OCI-LY3 (cell line): ENCODE data around the gene ZDHHC16.
"Not testable (repeated sequence)": the region's sequence is repeated elsewhere in the genome, so short reads cannot be mapped to it uniquely, and the experiment has no call there.

Experiments used
- H2AFZ ChIP-seq: fragments of 200-600, 300-600 bp; shearing (Covaris generic); 2 replicates; pipeline ENCODE4 v1.6.0; 2014; ENCODE audit warnings: antibody characterized with exemption, low read depth, low read length
- H3K27ac ChIP-seq: fragments of 200-600, 300-600 bp; sonication (generic); 2 replicates; pipeline ENCODE4 v1.5.1; 2014; ENCODE audit warnings: mild to moderate bottlenecking, low read length, moderate library complexity, mixed read lengths
- H3K27me3 ChIP-seq: fragments of 200-600, 300-600 bp; sonication (generic); 2 replicates; pipeline ENCODE4 v1.6.1; 2014; ENCODE audit warnings: low read depth, low read length, mixed read lengths
- H3K36me3 ChIP-seq: fragments of 200-600, 300-600 bp; sonication (generic); replicated peaks from 2 replicates; pipeline ENCODE3; 2014; ENCODE audit warnings: low read depth, low read length, mixed read lengths
- H3K4me1 ChIP-seq: fragments of 300-600, 200-600 bp; sonication (generic); 2 replicates; pipeline ENCODE4 v1.6.1; 2014; ENCODE audit warnings: low read length, mixed read lengths
- H3K4me2 ChIP-seq: fragments of 200-600, 300-600 bp; sonication (generic); 2 replicates; pipeline ENCODE4 v1.6.1; 2014; ENCODE audit warnings: low read length, mixed read lengths
- H3K4me3 ChIP-seq: fragments of 300-600, 200-600 bp; sonication (generic); 2 replicates; pipeline ENCODE4 v1.5.1; 2014; ENCODE audit warnings: antibody characterized with exemption, mild to moderate bottlenecking, low read length, moderate library complexity
- H3K79me2 ChIP-seq: fragments of 300-600, 200-600 bp; shearing (Covaris generic); 2 replicates; pipeline ENCODE4 v1.6.1; 2014; ENCODE audit warnings: mild to moderate bottlenecking, low read length, mixed read lengths
- H3K9ac ChIP-seq: fragments of 300-600, 200-600 bp; shearing (Covaris generic); 2 replicates; pipeline ENCODE4 v1.6.0; 2014; ENCODE audit warnings: mild to moderate bottlenecking, low read length, moderate library complexity
- H3K9me3 ChIP-seq: fragments of 200-600, 300-600 bp; shearing (Covaris generic); 2 replicates; pipeline ENCODE4 v1.6.1; 2014; ENCODE audit warnings: low read length, mixed read lengths; ENCODE audit not compliant: insufficient read depth
- H4K20me1 ChIP-seq: fragments of 200-600, 300-600 bp; sonication (generic); 2 replicates; pipeline ENCODE4 v1.6.1; 2016; ENCODE audit warnings: low read length, mixed read lengths; ENCODE audit not compliant: insufficient read depth
- CTCF ChIP-seq: fragments of 200-600, 300-600 bp; sonication (generic); IDR thresholded peaks from 2 replicates; pipeline ENCODE4 v1.5.1; 2014; ENCODE audit warnings: antibody characterized with exemption, low read length, low read depth
- EZH2phosphoT487 ChIP-seq: fragments of 200-600 bp; shearing (Covaris generic); IDR thresholded peaks from 2 replicates; pipeline ENCODE4 v1.6.1; 2018; ENCODE audit warnings: antibody characterized with exemption, mixed run types, low read depth

ZDHHC16 gene

GRCh38 chr10:97401455-97401919, 44.5 kb upstream of the ZDHHC16 start:
- H3K4me3 ChIP-seq = peak overlapping the region; percentile 93
- peak overlapping the region; percentile 92 for H2AFZ ChIP-seq
- no peak overlapping the region for H3K27ac ChIP-seq
- H3K36me3 ChIP-seq = no peaks in the 10 kb centered on the region
- no peaks in the 10 kb centered on the region for H4K20me1 ChIP-seq
- H3K4me2 ChIP-seq = peak overlapping the region; percentile 59
- peaks cover 3% of the 10 kb centered on the region; the same call in 1 of the 2 replicates for H3K4me1 ChIP-seq
- no peaks in the 10 kb centered on the region for H3K27me3 ChIP-seq
- peaks cover 18% of the 10 kb centered on the region for H3K79me2 ChIP-seq
- H3K9me3 ChIP-seq = no peaks in the 10 kb centered on the region
- no peak for TF ChIP-seq CTCF
- no peak for TF ChIP-seq EZH2phosphoT487
- peak overlapping the region; percentile 53 for H3K9ac ChIP-seq

- no peak overlapping the region for H2AFZ ChIP-seq
- no peaks in the 10 kb centered on the region for H4K20me1 ChIP-seq
- no peaks in the 10 kb centered on the region for H3K36me3 ChIP-seq
- no peak overlapping the region for H3K27ac ChIP-seq
- peaks cover 6% of the 10 kb centered on the region; the same call in 1 of the 2 replicates for H3K4me1 ChIP-seq
- H3K79me2 ChIP-seq = peaks cover 17% of the 10 kb centered on the region
- H3K9me3 ChIP-seq = no peaks in the 10 kb centered on the region
- H3K9ac ChIP-seq = no peak overlapping the region
- no peak overlapping the region for H3K4me2 ChIP-seq
- no peaks in the 10 kb centered on the region for H3K27me3 ChIP-seq
- no peak overlapping the region for H3K4me3 ChIP-seq
- TF ChIP-seq CTCF (no peak), EZH2phosphoT487 (no peak)
Measured at GRCh38 chr10:97404044-97404443, 41.9 kb upstream of the ZDHHC16 start.

- H4K20me1 ChIP-seq = no peaks in the 10 kb centered on the region
- H2AFZ ChIP-seq = no peak overlapping the region
- H3K9me3 ChIP-seq = no peaks in the 10 kb centered on the region
- no peak overlapping the region for H3K9ac ChIP-seq
- H3K4me1 ChIP-seq = peaks cover 3% of the 10 kb centered on the region; the same call in 1 of the 2 replicates
- no peak overlapping the region for H3K4me2 ChIP-seq
- no peak overlapping the region for H3K27ac ChIP-seq
- TF ChIP-seq EZH2phosphoT487 = no peak
- H3K36me3 ChIP-seq = no peaks in the 10 kb centered on the region
- H3K79me2 ChIP-seq = peaks cover under 1% of the 10 kb centered on the region; the same call in 1 of the 2 replicates
- H3K27me3 ChIP-seq = no peaks in the 10 kb centered on the region
- H3K4me3 ChIP-seq = no peak overlapping the region
Measured at GRCh38 chr10:97406064-97406463, 39.9 kb upstream of the ZDHHC16 start.

- Histone ChIP-seq H2AFZ (peak overlapping the region; percentile 30; the same call in 1 of the 2 replicates), H3K4me2 (peak overlapping the region; percentile 88), H3K4me3 (peak overlapping the region; percentile 37; the same call in 1 of the 2 replicates)
- H3K9ac ChIP-seq, H3K9me3 ChIP-seq, H3K79me2 ChIP-seq, H4K20me1 ChIP-seq, H3K27ac ChIP-seq, H3K36me3 ChIP-seq, H3K4me1 ChIP-seq, H3K27me3 ChIP-seq: not testable (repeated sequence)
Measured at GRCh38 chr10:97406483-97406882, 39.5 kb upstream of the ZDHHC16 start.

GRCh38 chr10:97407211-97407951, 38.6 kb upstream of the ZDHHC16 start:
- Histone ChIP-seq H3K9me3 (no peaks in the 10 kb centered on the region), H3K79me2 (no peaks in the 10 kb centered on the region), H3K4me1 (peaks cover 3% of the 10 kb centered on the region; the same call in 1 of the 2 replicates), H4K20me1 (no peaks in the 10 kb centered on the region), H3K36me3 (no peaks in the 10 kb centered on the region), H3K9ac (peak overlapping the region; percentile 20; the same call in 1 of the 2 replicates), H3K4me3 (peak overlapping the region; percentile 78), H3K4me2 (peak overlapping the region; percentile 88), H3K27ac (no peak overlapping the region), H3K27me3 (no peaks in the 10 kb centered on the region), H2AFZ (peak overlapping the region; percentile 97)
- TF ChIP-seq CTCF = peak; percentile 70
- no peak for TF ChIP-seq EZH2phosphoT487
